IPS-20b (cell line): ENCODE measurements around the gene TENM4.

Source experiments
- H3K27ac ChIP-seq: one replicate; pipeline ENCODE4 v1.5.1; 2013; ENCODE audit warnings: low read length
- H3K27me3 ChIP-seq: 2 replicates; pipeline ENCODE4 v1.6.1; 2013; ENCODE audit warnings: mild to moderate bottlenecking, low read length, inconsistent platforms; ENCODE audit not compliant: insufficient read depth
- H3K36me3 ChIP-seq: 2 replicates; pipeline ENCODE4 v1.6.1; 2013; ENCODE audit warnings: low read depth, mild to moderate bottlenecking, inconsistent platforms, low read length, moderate library complexity; ENCODE audit not compliant: insufficient read depth
- H3K4me1 ChIP-seq: 2 replicates; pipeline ENCODE4 v1.6.1; 2013; ENCODE audit warnings: mild to moderate bottlenecking, control low read depth, inconsistent platforms, low read length, moderate library complexity; ENCODE audit not compliant: insufficient read depth
- H3K4me3 ChIP-seq: 2 replicates; pipeline ENCODE4 v1.5.1; 2013; ENCODE audit warnings: mild to moderate bottlenecking, low read length, inconsistent platforms
- H3K9ac ChIP-seq: 2 replicates; pipeline ENCODE4 v1.6.1; 2013; ENCODE audit warnings: low read depth, mild to moderate bottlenecking, inconsistent platforms, low read length, moderate library complexity
- H3K9me3 ChIP-seq: 2 replicates; pipeline ENCODE4 v1.6.1; 2013; ENCODE audit warnings: mild to moderate bottlenecking, low read depth, low read length, inconsistent platforms; ENCODE audit not compliant: insufficient read depth

TENM4 gene

DNA sequence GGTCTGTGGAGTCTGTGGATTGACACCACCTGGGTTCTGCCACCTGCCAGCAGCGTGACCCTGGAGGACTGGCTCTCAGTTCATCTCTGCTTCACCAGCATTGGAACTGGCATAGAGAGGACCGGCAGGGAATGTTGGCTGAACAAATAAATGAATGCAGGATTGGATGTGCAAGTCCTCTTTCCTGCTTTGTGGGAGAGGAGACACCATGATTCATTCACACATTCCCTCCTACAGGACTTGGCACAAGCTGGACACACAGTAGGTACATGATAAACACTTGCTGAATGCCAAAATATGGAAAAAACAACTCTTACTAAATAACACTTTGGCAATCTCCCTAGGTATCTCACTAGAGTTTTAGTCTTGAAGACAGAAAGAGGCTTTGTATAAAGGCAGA is 749.6 kb downstream of the TENM4 start:
- H3K27ac ChIP-seq = no peak overlapping the region
- H3K36me3 ChIP-seq = no peaks in the 10 kb centered on the region
- H3K4me3 ChIP-seq = no peak overlapping the region
- no peak overlapping the region for H3K9ac ChIP-seq
- H3K4me1 ChIP-seq = peaks cover 10% of the 10 kb centered on the region; the same call in 1 of the 2 replicates
- H3K27me3 ChIP-seq = no peaks in the 10 kb centered on the region
- no peaks in the 10 kb centered on the region for H3K9me3 ChIP-seq

DNA sequence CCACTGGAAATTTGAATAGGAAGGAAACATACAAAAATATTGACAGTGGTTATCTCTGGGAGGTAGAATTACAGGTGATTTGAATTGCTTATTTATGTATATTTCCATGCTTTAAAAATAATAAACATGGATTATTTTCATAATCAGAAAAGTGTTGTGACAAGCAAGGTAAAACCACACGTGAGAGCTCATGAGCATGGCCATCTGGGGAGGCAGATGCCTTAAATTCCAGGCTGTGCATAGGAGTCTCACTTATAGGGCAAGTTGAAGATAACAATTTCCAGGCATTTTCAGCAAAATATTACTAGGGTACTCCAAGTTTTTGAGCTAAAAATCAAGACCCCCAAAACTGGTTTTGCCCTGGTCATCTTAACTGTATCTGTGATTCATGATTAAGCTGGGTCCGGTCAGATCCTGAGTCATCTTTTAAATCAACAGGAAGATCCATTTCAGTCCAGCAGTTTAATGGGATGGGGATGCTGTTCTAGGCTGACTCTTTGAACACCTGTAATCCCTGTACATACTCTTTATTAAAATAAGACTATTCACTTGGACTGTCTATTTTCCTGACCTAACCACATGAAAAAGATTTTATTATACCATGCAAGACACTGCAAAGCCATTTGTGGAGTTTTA is 750.4 kb downstream of the TENM4 start:
- Histone ChIP-seq H3K4me1 (peaks cover 10% of the 10 kb centered on the region; the same call in 1 of the 2 replicates), H3K27ac (no peak overlapping the region), H3K27me3 (no peaks in the 10 kb centered on the region), H3K9ac (no peak overlapping the region), H3K4me3 (no peak overlapping the region), H3K9me3 (no peaks in the 10 kb centered on the region), H3K36me3 (no peaks in the 10 kb centered on the region)

DNA sequence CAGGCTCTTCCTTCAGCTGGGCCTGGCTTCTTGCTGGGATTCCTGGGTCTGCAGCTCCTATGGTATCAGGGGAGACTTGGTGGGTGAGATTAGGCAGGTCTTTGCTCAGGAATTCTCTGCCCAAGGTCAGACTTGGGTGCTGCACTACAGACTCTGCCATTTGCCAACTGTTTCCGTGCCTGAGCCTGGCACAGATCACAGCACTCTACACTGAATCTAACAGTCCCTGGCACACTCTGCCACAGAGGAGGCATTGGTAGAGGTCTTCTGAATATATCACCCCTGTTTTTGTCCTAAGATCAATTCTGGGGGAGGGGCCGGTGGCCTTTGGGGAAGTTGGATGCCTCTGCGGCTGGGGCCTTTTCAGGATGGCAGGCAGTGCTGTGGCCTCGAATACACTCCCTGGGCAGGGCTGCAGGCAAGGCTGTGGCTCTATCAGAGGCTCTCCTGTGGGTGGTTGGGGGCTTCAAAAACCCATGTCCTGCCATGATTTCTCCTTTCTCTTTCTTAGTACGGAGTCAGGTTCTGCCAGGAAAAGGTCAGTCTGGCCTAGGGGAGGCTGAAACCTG is 751.2 kb downstream of the TENM4 start:
- Histone ChIP-seq H3K4me1 (peaks cover 10% of the 10 kb centered on the region; the same call in 1 of the 2 replicates), H3K9ac (no peak overlapping the region), H3K9me3 (no peaks in the 10 kb centered on the region), H3K36me3 (no peaks in the 10 kb centered on the region), H3K4me3 (no peak overlapping the region), H3K27me3 (no peaks in the 10 kb centered on the region), H3K27ac (no peak overlapping the region)

DNA sequence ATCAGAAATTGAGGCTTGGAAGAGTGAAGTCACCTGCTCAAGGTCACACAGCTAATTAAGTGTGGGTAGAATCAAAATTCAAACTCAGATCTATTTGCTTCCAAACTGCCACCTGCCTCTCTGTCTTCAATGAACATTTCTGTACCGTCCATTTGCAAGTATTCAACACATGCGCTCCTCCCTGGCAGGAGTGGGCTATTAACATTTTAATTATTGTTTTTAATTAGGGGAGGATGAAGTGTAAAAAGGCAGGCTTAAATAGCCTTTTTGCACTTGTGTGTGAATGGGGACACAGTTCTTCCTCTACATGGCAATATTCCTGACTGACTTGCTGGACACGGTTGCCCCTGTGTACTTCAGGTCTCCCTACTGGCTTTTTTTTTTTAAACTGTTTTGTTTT is 751.7 kb downstream of the TENM4 start:
- H3K27me3 ChIP-seq = no peaks in the 10 kb centered on the region
- H3K9me3 ChIP-seq = no peaks in the 10 kb centered on the region
- H3K9ac ChIP-seq = no peak overlapping the region
- peaks cover 10% of the 10 kb centered on the region; the same call in 1 of the 2 replicates for H3K4me1 ChIP-seq
- no peaks in the 10 kb centered on the region for H3K36me3 ChIP-seq
- H3K27ac ChIP-seq = no peak overlapping the region
- no peak overlapping the region for H3K4me3 ChIP-seq

DNA sequence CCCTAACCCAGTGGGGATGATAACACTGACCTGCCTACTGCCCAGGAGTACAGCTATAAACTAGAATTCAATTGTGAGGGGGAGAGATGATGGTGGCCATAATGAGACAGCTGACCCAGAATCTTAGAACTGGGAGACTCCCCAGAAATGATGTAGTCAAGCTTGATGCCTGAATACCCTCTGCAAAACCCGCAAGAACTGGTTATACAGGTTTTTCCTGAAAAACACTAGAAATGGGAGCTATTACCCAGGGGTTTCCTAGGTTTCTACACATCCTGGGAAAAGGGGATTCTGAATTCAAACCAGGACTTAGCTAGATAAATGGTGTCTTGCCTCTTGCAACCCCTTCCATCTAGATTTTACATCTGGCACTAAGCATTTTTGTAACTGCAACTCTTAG is 752.4 kb downstream of the TENM4 start:
- H3K27me3 ChIP-seq = no peaks in the 10 kb centered on the region
- H3K27ac ChIP-seq = no peak overlapping the region
- H3K4me3 ChIP-seq = no peak overlapping the region
- H3K9ac ChIP-seq = no peak overlapping the region
- no peaks in the 10 kb centered on the region for H3K9me3 ChIP-seq
- no peaks in the 10 kb centered on the region for H3K36me3 ChIP-seq
- H3K4me1 ChIP-seq = peaks cover 15% of the 10 kb centered on the region; the same call in 1 of the 2 replicates

DNA sequence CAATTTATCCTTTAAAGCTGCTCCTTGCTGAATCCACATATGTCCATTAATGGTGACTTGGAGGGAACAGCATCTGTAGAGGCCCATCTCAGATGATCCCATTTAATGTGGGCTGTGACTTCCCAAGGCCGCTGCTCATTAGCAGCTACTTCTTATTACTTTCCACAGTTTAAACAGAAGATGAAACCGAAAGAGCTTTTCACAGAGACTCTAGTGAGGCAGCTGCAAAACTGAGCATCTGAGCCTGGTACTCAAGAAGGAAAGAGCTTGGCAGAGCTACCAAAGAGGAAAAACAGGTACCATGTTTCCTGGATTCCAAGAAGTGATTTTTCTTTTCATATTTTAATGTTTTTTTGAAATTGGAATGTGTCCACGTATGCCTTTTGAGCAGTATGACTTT is 755.7 kb downstream of the TENM4 start:
- H3K4me1 ChIP-seq = peaks cover 15% of the 10 kb centered on the region; the same call in 1 of the 2 replicates
- no peak overlapping the region for H3K27ac ChIP-seq
- H3K9ac ChIP-seq = no peak overlapping the region
- no peak overlapping the region for H3K4me3 ChIP-seq
- H3K36me3 ChIP-seq = no peaks in the 10 kb centered on the region
- no peaks in the 10 kb centered on the region for H3K27me3 ChIP-seq
- no peaks in the 10 kb centered on the region for H3K9me3 ChIP-seq

DNA sequence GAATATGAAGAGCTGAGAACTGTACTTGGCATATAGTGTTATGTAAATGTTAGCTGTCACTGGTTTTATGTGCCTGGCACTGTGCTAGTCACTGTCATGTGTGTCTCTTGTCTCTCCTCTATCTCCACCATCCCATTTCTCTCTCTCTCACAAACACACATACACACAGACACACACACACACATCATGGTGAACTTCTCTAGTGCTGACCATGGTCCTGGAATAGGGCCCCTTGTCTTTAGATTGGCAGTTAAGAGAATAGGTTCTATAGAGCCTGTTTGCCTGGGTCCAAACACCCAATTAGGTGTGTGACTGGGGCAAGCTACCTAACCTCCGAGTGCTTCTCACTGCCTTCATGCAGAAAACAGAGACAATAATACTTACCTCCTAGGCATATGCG is 756.5 kb downstream of the TENM4 start:
- Histone ChIP-seq H3K27me3 (no peaks in the 10 kb centered on the region), H3K9ac (no peak overlapping the region), H3K36me3 (no peaks in the 10 kb centered on the region), H3K4me1 (peaks cover 11% of the 10 kb centered on the region; the same call in 1 of the 2 replicates), H3K9me3 (no peaks in the 10 kb centered on the region), H3K4me3 (no peak overlapping the region), H3K27ac (no peak overlapping the region)

DNA sequence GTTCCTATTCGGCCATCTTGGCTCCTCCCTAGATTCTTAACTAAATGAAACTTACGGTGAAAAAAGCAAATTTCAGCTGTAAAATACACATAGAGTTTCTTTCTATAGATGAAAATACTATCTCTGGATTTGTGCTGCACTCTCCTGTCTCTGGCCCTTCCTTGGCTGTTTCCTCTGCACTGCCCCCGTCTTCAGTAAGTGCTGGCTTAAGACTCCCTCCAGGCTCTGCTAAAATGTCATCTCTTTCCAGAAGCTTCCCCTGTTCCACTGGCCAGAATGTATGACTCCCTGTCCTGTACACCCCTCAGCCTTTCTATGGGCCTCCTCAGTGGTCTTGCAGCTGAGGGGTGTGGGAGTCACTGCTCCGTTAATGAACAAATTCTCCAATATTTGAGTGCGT is 757.1 kb downstream of the TENM4 start:
- Histone ChIP-seq H3K9ac (0 out of 2 replicates have a peak overlapping the region, but pooled peaks have one; percentile 13), H3K4me1 (peaks cover 6% of the 10 kb centered on the region; the same call in 1 of the 2 replicates), H3K36me3 (no peaks in the 10 kb centered on the region), H3K4me3 (peak overlapping the region; percentile 42; the same call in 1 of the 2 replicates), H3K27ac (no peak overlapping the region), H3K9me3 (no peaks in the 10 kb centered on the region), H3K27me3 (no peaks in the 10 kb centered on the region)

DNA sequence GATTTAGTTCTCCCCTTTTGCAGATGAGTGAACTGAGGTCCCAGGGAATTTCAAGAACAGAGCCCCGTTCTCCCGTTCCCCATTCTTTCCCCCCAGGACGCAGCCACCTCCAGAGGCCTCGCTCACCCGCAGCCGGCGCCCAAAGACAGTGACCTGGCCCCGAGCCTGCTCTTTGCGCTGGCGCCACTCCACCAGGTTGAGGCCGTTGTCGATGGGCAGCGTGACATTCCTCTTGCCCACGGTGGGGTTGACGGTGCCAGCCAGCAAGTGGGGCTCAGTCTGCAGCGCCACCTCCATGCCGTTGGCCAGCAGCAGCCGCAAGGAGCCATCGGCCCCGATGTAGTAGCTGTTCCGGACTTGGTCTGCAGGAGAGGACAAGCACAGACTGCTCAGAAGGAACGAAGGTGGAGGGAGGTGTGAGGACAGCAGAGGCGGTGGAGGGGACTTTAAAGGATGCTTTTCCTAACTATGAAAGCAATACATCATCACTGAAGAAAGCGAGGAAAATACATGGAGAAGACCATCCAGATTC is 764.7 kb downstream of the TENM4 start:
- no peak overlapping the region for H3K27ac ChIP-seq
- H3K4me3 ChIP-seq = no peak overlapping the region
- H3K36me3 ChIP-seq = no peaks in the 10 kb centered on the region
- H3K9ac ChIP-seq = no peak overlapping the region
- no peaks in the 10 kb centered on the region for H3K4me1 ChIP-seq
- H3K9me3 ChIP-seq = no peaks in the 10 kb centered on the region
- H3K27me3 ChIP-seq = no peaks in the 10 kb centered on the region

DNA sequence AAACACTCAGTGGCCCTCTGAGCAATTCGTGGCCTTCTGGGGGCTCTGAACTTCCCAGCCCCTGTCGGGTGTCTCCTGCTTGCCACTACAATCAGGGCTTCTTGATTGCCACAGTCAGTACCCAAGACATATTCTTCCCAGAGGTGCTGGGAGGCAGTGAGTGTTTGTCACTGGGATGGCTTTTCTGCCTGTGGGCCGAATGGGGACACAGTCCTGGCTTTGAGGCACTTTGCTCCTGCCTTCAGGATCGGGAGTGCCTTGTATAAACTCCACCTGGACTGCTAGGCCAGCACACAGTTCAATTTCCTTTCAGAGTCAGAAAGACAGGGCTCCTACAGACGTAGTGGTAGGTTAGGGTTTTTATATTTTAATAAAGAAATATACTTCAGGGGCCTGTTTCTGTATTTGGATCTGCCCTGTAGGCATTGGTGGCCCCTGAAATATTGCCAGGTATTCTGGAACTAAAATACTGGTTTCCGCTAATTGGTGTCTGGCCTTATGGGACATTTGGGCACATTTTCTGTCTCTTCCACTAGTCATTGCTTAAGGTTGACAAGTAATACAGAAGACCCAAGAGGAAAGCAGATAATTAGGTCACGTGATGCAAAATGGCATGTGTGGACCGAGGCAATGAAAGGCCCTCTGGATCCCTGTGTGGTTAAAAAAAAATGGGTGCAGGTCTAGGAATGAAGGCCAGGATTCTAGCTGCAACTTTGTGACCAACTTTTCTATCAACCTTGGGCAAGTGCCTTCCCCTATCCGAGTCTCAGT is 767.8 kb downstream of the TENM4 start:
- Histone ChIP-seq H3K27me3 (no peaks in the 10 kb centered on the region), H3K9ac (no peak overlapping the region), H3K4me1 (no peaks in the 10 kb centered on the region), H3K4me3 (no peak overlapping the region), H3K36me3 (peaks cover 8% of the 10 kb centered on the region; the same call in 1 of the 2 replicates), H3K27ac (no peak overlapping the region), H3K9me3 (no peaks in the 10 kb centered on the region)

DNA sequence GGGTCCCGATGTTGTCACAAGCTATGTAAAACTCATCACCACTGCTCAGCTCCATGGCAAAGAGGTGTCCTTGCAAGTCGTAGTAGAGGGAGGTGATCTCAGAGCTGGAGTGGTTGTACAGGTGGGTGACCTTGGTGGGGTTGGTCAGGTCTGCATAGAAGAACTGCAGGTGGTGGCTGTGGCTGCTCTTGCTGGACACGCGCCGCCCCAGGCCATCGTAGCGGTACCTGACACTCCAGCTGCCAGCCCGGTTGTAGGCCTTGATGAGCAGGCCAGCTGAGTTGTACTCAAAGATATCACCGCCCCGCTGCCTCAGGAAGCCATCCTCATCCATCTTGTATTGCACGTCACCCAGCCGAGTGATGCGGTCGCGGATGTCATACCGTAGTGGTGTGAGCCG is 771.6 kb downstream of the TENM4 start:
- Histone ChIP-seq H3K36me3 (peaks cover 8% of the 10 kb centered on the region; the same call in 1 of the 2 replicates), H3K4me3 (no peak overlapping the region), H3K4me1 (no peaks in the 10 kb centered on the region)

More for the DNA sequence above, 771.6 kb downstream of the TENM4 start:
- Histone ChIP-seq H3K27me3 (no peaks in the 10 kb centered on the region), H3K9ac (no peak overlapping the region), H3K9me3 (no peaks in the 10 kb centered on the region), H3K27ac (no peak overlapping the region)
